Effector memory CD8-positive, alpha-beta T cell (primary cell): ENCODE measurements around the gene SPATA16.

Experiments
- ATAC-seq: fragments of 150-1000 bp; cut with Tn5 transposase; replicated peaks from 2 replicates; pipeline ENCODE4 v1.10.0; 2021; ENCODE audit warnings: mild to moderate bottlenecking, moderate library complexity
- DNase-seq, 3 experiments: peaks; one replicate each; pipeline ENCODE4 v3.0.0; 2021
- H3K27ac Mint-ChIP-seq, 2 donors: one replicate each; pipeline ENCODE4 v1.8.0; 2022; ENCODE audit warnings: mild to moderate bottlenecking in 2 of 2, mixed read lengths in 2 of 2, moderate library complexity in 2 of 2
- H3K27me3 Mint-ChIP-seq, 2 donors: one replicate each; pipeline ENCODE4 v1.8.0; 2022; ENCODE audit warnings: mixed read lengths in 2 of 2
- H3K36me3 Mint-ChIP-seq: one replicate; pipeline ENCODE4 v1.8.0; 2022; ENCODE audit warnings: mild to moderate bottlenecking, moderate library complexity, mixed read lengths; ENCODE audit not compliant: insufficient read depth
- H3K4me1 Mint-ChIP-seq, 2 donors: one replicate each; pipeline ENCODE4 v1.8.0; 2022; ENCODE audit warnings: low read depth in 2 of 2, mixed read lengths in 2 of 2
- H3K4me3 Mint-ChIP-seq, 2 donors: one replicate each; pipeline ENCODE4 v1.8.0; 2022; ENCODE audit warnings: mild to moderate bottlenecking in 2 of 2, mixed read lengths in 2 of 2, moderate library complexity in 2 of 2
- H3K9me3 Mint-ChIP-seq, 2 donors: one replicate each; pipeline ENCODE4 v1.8.0; 2022; ENCODE audit warnings: mixed read lengths in 2 of 2

SPATA16 gene

GRCh38 chr3:172939651-172940293 lies 201.3 kb downstream of the SPATA16 start:
- no peak for DNase-seq
- no peak overlapping the region for H3K4me3 Mint-ChIP-seq

GRCh38 chr3:172938788-172939187 lies 202.2 kb downstream of the SPATA16 start:
- no peak overlapping the region for H3K27ac Mint-ChIP-seq
- ATAC-seq (no peak), DNase-seq (no peak)
- H3K4me3 Mint-ChIP-seq = no peak overlapping the region
- H3K4me1 Mint-ChIP-seq = no peaks in the 10 kb centered on the region
- H3K9me3 Mint-ChIP-seq = no peaks in the 10 kb centered on the region
- no peaks in the 10 kb centered on the region for H3K27me3 Mint-ChIP-seq
- peaks cover 2% of the 10 kb centered on the region for H3K36me3 Mint-ChIP-seq

More at GRCh38 chr3:172939651-172940293, 201.3 kb downstream of the SPATA16 start:
- ATAC-seq = no peak
- no peaks in the 10 kb centered on the region for H3K27me3 Mint-ChIP-seq
- H3K4me1 Mint-ChIP-seq = no peaks in the 10 kb centered on the region
- H3K27ac Mint-ChIP-seq = no peak overlapping the region
- peaks cover 2% of the 10 kb centered on the region for H3K36me3 Mint-ChIP-seq
- no peaks in the 10 kb centered on the region for H3K9me3 Mint-ChIP-seq

GRCh38 chr3:172931746-172932285 lies 209.2 kb downstream of the SPATA16 start:
- no peak for DNase-seq
- Mint-ChIP-seq H3K36me3 (peaks cover 2% of the 10 kb centered on the region), H3K4me3 (no peak overlapping the region)

GRCh38 chr3:172929451-172929850 lies 211.6 kb downstream of the SPATA16 start:
- H3K36me3 Mint-ChIP-seq = no peaks in the 10 kb centered on the region
- no peak overlapping the region for H3K27ac Mint-ChIP-seq
- H3K9me3 Mint-ChIP-seq = no peaks in the 10 kb centered on the region
- DNase-seq (no peak), ATAC-seq (no peak)
- no peaks in the 10 kb centered on the region for H3K4me1 Mint-ChIP-seq
- H3K4me3 Mint-ChIP-seq = no peak overlapping the region
- no peaks in the 10 kb centered on the region for H3K27me3 Mint-ChIP-seq

More at GRCh38 chr3:172931746-172932285, 209.2 kb downstream of the SPATA16 start:
- Mint-ChIP-seq H3K4me1 (no peaks in the 10 kb centered on the region), H3K27ac (no peak overlapping the region), H3K9me3 (no peaks in the 10 kb centered on the region), H3K27me3 (no peaks in the 10 kb centered on the region)
- ATAC-seq = no peak

- no peaks in the 10 kb centered on the region for H3K27me3 Mint-ChIP-seq
- DNase-seq (no peak), ATAC-seq (no peak)
- no peaks in the 10 kb centered on the region for H3K9me3 Mint-ChIP-seq
- peaks cover 3% of the 10 kb centered on the region for H3K36me3 Mint-ChIP-seq
- H3K4me1 Mint-ChIP-seq = no peaks in the 10 kb centered on the region
- no peak overlapping the region for H3K4me3 Mint-ChIP-seq
- no peak overlapping the region for H3K27ac Mint-ChIP-seq
These were observed 216.5 kb downstream of the SPATA16 start for GRCh38 chr3:172924546-172924945.

GRCh38 chr3:172919297-172919683 lies 221.7 kb downstream of the SPATA16 start:
- no peak for ATAC-seq
- peaks cover 3% of the 10 kb centered on the region for H3K36me3 Mint-ChIP-seq
- no peaks in the 10 kb centered on the region for H3K4me1 Mint-ChIP-seq
- H3K27ac Mint-ChIP-seq = no peak overlapping the region
- no peaks in the 10 kb centered on the region for H3K27me3 Mint-ChIP-seq
- H3K4me3 Mint-ChIP-seq = no peak overlapping the region
- no peaks in the 10 kb centered on the region for H3K9me3 Mint-ChIP-seq
- no peak for DNase-seq

- no peaks in the 10 kb centered on the region for H3K9me3 Mint-ChIP-seq
- peaks cover 3% of the 10 kb centered on the region for H3K36me3 Mint-ChIP-seq
- no peak for ATAC-seq
- H3K4me1 Mint-ChIP-seq = no peaks in the 10 kb centered on the region
- H3K27me3 Mint-ChIP-seq = no peaks in the 10 kb centered on the region
- DNase-seq = no peak
- no peak overlapping the region for H3K27ac Mint-ChIP-seq
- no peak overlapping the region for H3K4me3 Mint-ChIP-seq
These were observed 222.3 kb downstream of the SPATA16 start for GRCh38 chr3:172918568-172919296.

GRCh38 chr3:172918165-172918564 lies 222.9 kb downstream of the SPATA16 start:
- Mint-ChIP-seq H3K27ac (no peak overlapping the region), H3K4me3 (no peak overlapping the region), H3K9me3 (no peaks in the 10 kb centered on the region), H3K27me3 (no peaks in the 10 kb centered on the region), H3K4me1 (no peaks in the 10 kb centered on the region), H3K36me3 (peaks cover 3% of the 10 kb centered on the region)
- DNase-seq (no peak), ATAC-seq (no peak)

GRCh38 chr3:172915911-172916514 lies 225.0 kb downstream of the SPATA16 start:
- H3K36me3 Mint-ChIP-seq = no peaks in the 10 kb centered on the region
- no peak overlapping the region for H3K4me3 Mint-ChIP-seq
- no peak for DNase-seq
- H3K27ac Mint-ChIP-seq = no peak overlapping the region
- no peak for ATAC-seq
- peaks cover 8 to 10% of the 10 kb centered on the region in 2 donors for H3K27me3 Mint-ChIP-seq
- peaks cover 0 to 11% of the 10 kb centered on the region in 2 donors for H3K9me3 Mint-ChIP-seq
- H3K4me1 Mint-ChIP-seq = no peaks in the 10 kb centered on the region

GRCh38 chr3:172914854-172915253 lies 226.2 kb downstream of the SPATA16 start:
- no peak for DNase-seq

GRCh38 chr3:172913911-172914655 lies 227.0 kb downstream of the SPATA16 start:
- ATAC-seq (no peak), DNase-seq (no peak)
- peaks cover 10 to 14% of the 10 kb centered on the region in 2 donors for H3K27me3 Mint-ChIP-seq
- no peaks in the 10 kb centered on the region for H3K36me3 Mint-ChIP-seq
- H3K4me1 Mint-ChIP-seq = no peaks in the 10 kb centered on the region
- peaks cover 2 to 18% of the 10 kb centered on the region in 2 donors for H3K9me3 Mint-ChIP-seq
- no peak overlapping the region for H3K27ac Mint-ChIP-seq
- no peak overlapping the region for H3K4me3 Mint-ChIP-seq

More at GRCh38 chr3:172914854-172915253, 226.2 kb downstream of the SPATA16 start:
- H3K4me1 Mint-ChIP-seq = no peaks in the 10 kb centered on the region
- H3K9me3 Mint-ChIP-seq = peaks cover 2 to 18% of the 10 kb centered on the region in 2 donors
- no peak for ATAC-seq
- peaks cover 10 to 14% of the 10 kb centered on the region in 2 donors for H3K27me3 Mint-ChIP-seq
- H3K27ac Mint-ChIP-seq = no peak overlapping the region
- no peak overlapping the region for H3K4me3 Mint-ChIP-seq
- no peaks in the 10 kb centered on the region for H3K36me3 Mint-ChIP-seq

GRCh38 chr3:172911142-172911541 lies 229.9 kb downstream of the SPATA16 start:
- ATAC-seq (no peak), DNase-seq (no peak)
- peaks cover 10 to 20% of the 10 kb centered on the region in 2 donors for H3K27me3 Mint-ChIP-seq
- no peak overlapping the region for H3K4me3 Mint-ChIP-seq
- peaks cover 2 to 18% of the 10 kb centered on the region in 2 donors for H3K9me3 Mint-ChIP-seq
- no peaks in the 10 kb centered on the region for H3K36me3 Mint-ChIP-seq
- H3K27ac Mint-ChIP-seq = no peak overlapping the region
- H3K4me1 Mint-ChIP-seq = no peaks in the 10 kb centered on the region

- ATAC-seq (no peak), DNase-seq (no peak)
- no peak overlapping the region for H3K27ac Mint-ChIP-seq
- no peaks in the 10 kb centered on the region for H3K36me3 Mint-ChIP-seq
- H3K27me3 Mint-ChIP-seq = peaks cover 11 to 29% of the 10 kb centered on the region in 2 donors
- peaks cover 2 to 18% of the 10 kb centered on the region in 2 donors for H3K9me3 Mint-ChIP-seq
- H3K4me1 Mint-ChIP-seq = no peaks in the 10 kb centered on the region
- H3K4me3 Mint-ChIP-seq = no peak overlapping the region
These were observed 232.2 kb downstream of the SPATA16 start for GRCh38 chr3:172908771-172909270.
